Measurements from ENCODE around the gene LFNG. TPM values are rescaled to one million over a fixed set of nuclear protein-coding genes. Genes with fewer than 3 reads are reported as not detected.
A peak's percentile ranks its signal among the peaks of the same experiment; 100 is the strongest.

Gene LFNG
- total and polyA plus RNA-seq, 3 experiments from 2014 or later: 2.0 to 30.8 (median 28.0) TPM

- Histone ChIP-seq H3K4me1 (ENCODE audit: insufficient read depth, low read length) (peaks cover 74% of the 10 kb centered on the region), H3K4me3 (ENCODE audit: low read length) (peak overlapping the region; percentile 77), H3K27ac (ENCODE audit: low read depth, low read length) (peak overlapping the region; percentile 35), H3K36me3 (ENCODE audit: insufficient read depth, low read length) (peaks cover 15% of the 10 kb centered on the region), H3K27me3 (ENCODE audit: insufficient read depth, low read length, poor library complexity, severe bottlenecking) (no peaks in the 10 kb centered on the region), H3K9me3 (ENCODE audit: low read length) (no peaks in the 10 kb centered on the region)
- ChIA-PET POLR2A (no interaction called here), CTCF (interaction anchor here (0.9 to 1.8 kb wide), 2 partner anchors 12 to 26 kb away, joined by 3 to 7 read pairs; no protein-coding TSS in a partner anchor)
- no peak for DNase-seq
- Mint-ChIP-seq H3K27ac (peak overlapping the region; percentile 76 to 100 (median 94)), H3K36me3 (peaks cover 0 to 56% (median 0%) of the 10 kb centered on the region in 3 donors), H3K9me3 (no peaks in the 10 kb centered on the region), H3K4me1 (peaks cover 27 to 64% (median 36%) of the 10 kb centered on the region in 3 donors), H3K4me3 (peak overlapping the region; percentile 96 to 99 (median 98)), H3K27me3 (peaks cover 0 to 1% of the 10 kb centered on the region in 2 donors)
These were observed 3.3 kb downstream of the LFNG start for GRCh38 chr7:2522780-2523433.

- H3K4me1 ChIP-seq (ENCODE audit: insufficient read depth, low read length): peaks cover 76% of the 10 kb centered on the region
- no peaks in the 10 kb centered on the region for H3K27me3 ChIP-seq (ENCODE audit: insufficient read depth, low read length, poor library complexity, severe bottlenecking)
- ChIA-PET CTCF (no interaction called here), POLR2A (no interaction called here)
- H3K27ac ChIP-seq (ENCODE audit: low read depth, low read length): no peak overlapping the region
- Mint-ChIP-seq H3K27ac (peak overlapping the region in 6 of 8 donors; percentile 90 to 100 (median 94)), H3K4me3 (peak overlapping the region in 6 of 7 donors; percentile 96 to 99 (median 98)), H3K27me3 (peaks cover 0 to 1% of the 10 kb centered on the region in 2 donors), H3K9me3 (no peaks in the 10 kb centered on the region), H3K36me3 (peaks cover 0 to 59% (median 0%) of the 10 kb centered on the region in 3 donors), H3K4me1 (peaks cover 32 to 64% (median 37%) of the 10 kb centered on the region in 3 donors)
- peaks cover 15% of the 10 kb centered on the region for H3K36me3 ChIP-seq (ENCODE audit: insufficient read depth, low read length)
- no peak for DNase-seq
- H3K4me3 ChIP-seq (ENCODE audit: low read length): peak overlapping the region; percentile 77
- H3K9me3 ChIP-seq (ENCODE audit: low read length): no peaks in the 10 kb centered on the region
These were observed 3.9 kb downstream of the LFNG start for GRCh38 chr7:2523461-2523936.

- Mint-ChIP-seq H3K36me3 (peaks cover 0 to 59% (median 0%) of the 10 kb centered on the region in 3 donors), H3K9me3 (no peaks in the 10 kb centered on the region), H3K4me3 (peak overlapping the region in 2 of 7 donors; percentile 63 to 99), H3K4me1 (peaks cover 34 to 66% (median 37%) of the 10 kb centered on the region in 3 donors), H3K27ac (peak overlapping the region in 3 of 8 donors; percentile 29 to 100 (median 66)), H3K27me3 (peaks cover 0 to 1% of the 10 kb centered on the region in 2 donors)
- no peaks in the 10 kb centered on the region for H3K27me3 ChIP-seq (ENCODE audit: insufficient read depth, low read length, poor library complexity, severe bottlenecking)
- POLR2A ChIA-PET: interaction anchor here (0.6 kb wide), 1 partner anchor 11 kb away, joined by 3 read pairs; no protein-coding TSS in a partner anchor
- no peak for DNase-seq
- no peak overlapping the region for H3K4me3 ChIP-seq (ENCODE audit: low read length)
- H3K9me3 ChIP-seq (ENCODE audit: low read length): no peaks in the 10 kb centered on the region
- H3K27ac ChIP-seq (ENCODE audit: low read depth, low read length): no peak overlapping the region
- peaks cover 15% of the 10 kb centered on the region for H3K36me3 ChIP-seq (ENCODE audit: insufficient read depth, low read length)
- CTCF ChIA-PET: no interaction called here
- peaks cover 78% of the 10 kb centered on the region for H3K4me1 ChIP-seq (ENCODE audit: insufficient read depth, low read length)
These were observed 4.6 kb downstream of the LFNG start for GRCh38 chr7:2523941-2524807.

- peaks cover 0 to 1% of the 10 kb centered on the region in 2 donors for H3K27me3 Mint-ChIP-seq
- H3K27ac ChIP-seq (ENCODE audit: low read depth, low read length): no peak overlapping the region
These were observed 5.5 kb downstream of the LFNG start for GRCh38 chr7:2524808-2525657.

GRCh38 chr7:2525658-2526630, 6.4 kb downstream of the LFNG start:
- Histone ChIP-seq H3K27me3 (ENCODE audit: insufficient read depth, low read length, poor library complexity, severe bottlenecking) (no peaks in the 10 kb centered on the region), H3K27ac (ENCODE audit: low read depth, low read length) (no peak overlapping the region), H3K36me3 (ENCODE audit: insufficient read depth, low read length) (peaks cover 15% of the 10 kb centered on the region), H3K4me3 (ENCODE audit: low read length) (no peak overlapping the region), H3K4me1 (ENCODE audit: insufficient read depth, low read length) (peaks cover 95% of the 10 kb centered on the region), H3K9me3 (ENCODE audit: low read length) (no peaks in the 10 kb centered on the region)
- H3K4me1 Mint-ChIP-seq: peaks cover 40 to 79% (median 47%) of the 10 kb centered on the region in 3 donors
- peaks cover 0 to 1% of the 10 kb centered on the region in 2 donors for H3K27me3 Mint-ChIP-seq
- H3K4me3 Mint-ChIP-seq: peak overlapping the region in 4 of 7 donors; percentile 28 to 81 (median 52)
- DNase-seq: no peak
- peak overlapping the region in 5 of 8 donors; percentile 10 to 99 (median 68) for H3K27ac Mint-ChIP-seq
- no peaks in the 10 kb centered on the region for H3K9me3 Mint-ChIP-seq
- ChIA-PET CTCF (interaction anchor here (0.7 to 1.7 kb wide), 2 partner anchors 15 to 184 kb away, joined by 3 to 4 read pairs; no protein-coding TSS in a partner anchor), POLR2A (no interaction called here)
- peaks cover 0 to 51% (median 0%) of the 10 kb centered on the region in 3 donors for H3K36me3 Mint-ChIP-seq

More at GRCh38 chr7:2524808-2525657, 5.5 kb downstream of the LFNG start:
- Mint-ChIP-seq H3K36me3 (peaks cover 0 to 59% (median 0%) of the 10 kb centered on the region in 3 donors), H3K27ac (no peak overlapping the region), H3K9me3 (no peaks in the 10 kb centered on the region), H3K4me3 (no peak overlapping the region), H3K4me1 (peaks cover 34 to 75% (median 42%) of the 10 kb centered on the region in 3 donors)
- Histone ChIP-seq H3K4me1 (ENCODE audit: insufficient read depth, low read length) (peaks cover 86% of the 10 kb centered on the region), H3K36me3 (ENCODE audit: insufficient read depth, low read length) (peaks cover 15% of the 10 kb centered on the region), H3K27me3 (ENCODE audit: insufficient read depth, low read length, poor library complexity, severe bottlenecking) (no peaks in the 10 kb centered on the region), H3K9me3 (ENCODE audit: low read length) (no peaks in the 10 kb centered on the region), H3K4me3 (ENCODE audit: low read length) (no peak overlapping the region)
- no peak for DNase-seq
- ChIA-PET CTCF (no interaction called here), POLR2A (interaction anchor here (0.6 kb wide), 1 partner anchor 10 kb away, joined by 3 read pairs; no protein-coding TSS in a partner anchor)

GRCh38 chr7:2526659-2527504, 7.3 kb downstream of the LFNG start:
- peak overlapping the region in 3 of 8 donors; percentile 66 to 99 (median 93) for H3K27ac Mint-ChIP-seq
- peaks cover 0 to 1% of the 10 kb centered on the region in 2 donors for H3K27me3 Mint-ChIP-seq
- H3K4me3 Mint-ChIP-seq: peak overlapping the region in 6 of 7 donors; percentile 43 to 88 (median 77)
- Histone ChIP-seq H3K4me1 (ENCODE audit: insufficient read depth, low read length) (peaks cover 93% of the 10 kb centered on the region), H3K27me3 (ENCODE audit: insufficient read depth, low read length, poor library complexity, severe bottlenecking) (no peaks in the 10 kb centered on the region), H3K36me3 (ENCODE audit: insufficient read depth, low read length) (peaks cover 15% of the 10 kb centered on the region), H3K9me3 (ENCODE audit: low read length) (no peaks in the 10 kb centered on the region), H3K4me3 (ENCODE audit: low read length) (no peak overlapping the region), H3K27ac (ENCODE audit: low read depth, low read length) (no peak overlapping the region)
- no peaks in the 10 kb centered on the region for H3K9me3 Mint-ChIP-seq
- CTCF ChIA-PET: interaction anchor here (0.7 to 2.2 kb wide), 4 partner anchors 16 to 183 kb away, joined by 3 to 10 read pairs (median 6); no protein-coding TSS in a partner anchor
- H3K36me3 Mint-ChIP-seq: peaks cover 0 to 46% (median 0%) of the 10 kb centered on the region in 3 donors
- H3K4me1 Mint-ChIP-seq: peaks cover 40 to 80% (median 47%) of the 10 kb centered on the region in 3 donors
- POLR2A ChIA-PET: interaction anchor here (0.9 to 3.9 kb wide), 3 partner anchors 16 to 172 kb away, joined by 3 to 27 read pairs (median 4); no protein-coding TSS in a partner anchor
- peak in 1 of 5 donors; percentile 45 for DNase-seq

Data from CD8-positive, alpha-beta memory T cell (primary cell).